ENCODE data around the gene IMPDH1. TPM values are rescaled to one million over a fixed set of nuclear protein-coding genes. Genes with fewer than 3 reads are reported as not detected.
"Not testable (repeated sequence)": the region's sequence is repeated elsewhere in the genome, so short reads cannot be mapped to it uniquely, and the experiment has no call there.

IMPDH1 gene
- 10 to 100 TPM; 64.7 to 67.4 TPM for total RNA-seq

DNA sequence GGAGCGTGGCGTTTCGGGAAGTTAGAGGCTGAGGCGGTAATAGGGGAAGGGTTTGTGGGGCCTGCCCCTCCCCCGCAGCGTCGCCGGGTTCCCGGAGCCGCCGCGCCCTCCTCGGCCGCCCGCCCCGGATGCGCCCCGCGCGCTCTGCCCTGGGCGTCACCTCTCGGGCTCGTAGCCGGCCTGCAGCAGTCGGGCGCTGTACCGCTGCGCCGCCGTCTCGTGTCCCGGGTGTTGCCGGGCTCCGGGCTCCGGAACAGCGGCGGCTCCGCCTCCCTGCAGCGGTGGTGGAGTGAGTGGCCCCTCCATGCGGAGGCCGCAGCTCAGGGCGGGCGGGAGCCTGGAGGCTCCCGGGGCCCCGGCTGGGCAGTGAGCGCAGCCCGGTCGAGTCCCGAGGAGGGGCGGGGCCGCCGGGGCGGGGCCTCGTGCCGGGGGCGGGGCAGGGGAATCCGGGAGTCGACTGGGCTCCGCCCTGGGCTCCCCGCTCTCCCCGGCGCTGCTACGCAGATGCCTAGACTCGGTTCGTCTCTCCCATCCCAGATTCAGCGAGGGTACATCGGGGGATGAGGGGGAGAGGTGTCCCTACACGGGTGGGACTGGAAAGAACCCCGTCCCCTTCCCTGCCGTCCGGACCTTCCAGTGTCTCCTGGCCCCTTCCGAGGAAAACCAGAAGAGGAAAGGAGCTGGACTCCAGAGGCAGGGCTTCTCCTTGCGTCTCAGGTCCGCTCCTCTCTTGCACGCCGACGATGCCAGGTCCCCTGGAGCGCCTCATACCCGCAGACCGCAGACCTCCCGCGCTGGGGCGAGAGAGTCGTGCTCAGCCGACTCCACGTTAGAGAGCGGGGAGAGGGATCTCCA is at the start of gene IMPDH1:
IMPDH1 (minus strand) TSS at position 387 of the 855 bp plus-strand sequence; CDS start at position 306, 81 bp downstream.
- Mint-ChIP-seq H3K36me3 (ENCODE audit: low read depth) (peaks cover 2% of the 10 kb centered on the region), H3K4me3 (peak within 1 kb of the TSS; percentile 87), H3K27ac (peak within 1 kb of the TSS; percentile 80), H3K4me1 (peaks cover 33% of the 10 kb centered on the region), H3K27me3 (peaks cover 20% of the 10 kb centered on the region), H3K9me3 (no peaks in the 10 kb centered on the region)
- CTCF ChIA-PET: interaction anchor here (1.1 to 13.0 kb wide), 8 partner anchors 12 to 51 kb away, joined by 3 to 167 read pairs (median 6); partner anchors contain the start of gene HILPDA
- peak; percentile 88 for DNase-seq
- POLR2A ChIA-PET: interaction anchor here (1.0 to 4.5 kb wide), 4 partner anchors 9 to 51 kb away, joined by 3 to 21 read pairs (median 10); no protein-coding TSS in a partner anchor

DNA sequence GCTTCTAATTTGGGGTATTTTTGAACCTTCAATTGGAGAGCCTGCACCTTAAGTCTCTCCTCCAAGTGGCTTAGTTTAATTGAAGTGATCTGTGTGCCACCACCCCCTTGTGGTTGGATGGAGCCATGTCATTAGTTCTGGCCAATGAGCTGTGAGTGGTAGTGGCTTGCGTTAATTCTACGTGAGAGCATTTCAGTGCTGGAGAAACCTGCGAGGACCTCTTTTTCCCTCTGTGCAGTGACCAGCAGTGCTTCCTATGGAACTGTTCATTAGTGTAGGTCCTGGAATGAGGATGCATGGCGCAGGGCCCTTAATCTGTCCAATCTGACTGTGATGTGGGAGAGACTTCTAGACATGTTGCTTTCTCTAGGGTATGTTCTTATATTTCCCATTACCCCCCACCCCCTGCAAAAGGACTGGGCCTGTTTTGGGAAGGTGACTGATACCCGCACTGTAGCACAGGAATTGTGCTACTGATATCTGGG is 49.7 kb upstream of the IMPDH1 start:
- Mint-ChIP-seq H3K4me1 (peaks cover 44% of the 10 kb centered on the region), H3K9me3 (no peaks in the 10 kb centered on the region), H3K27me3 (no peaks in the 10 kb centered on the region), H3K27ac (no peak overlapping the region), H3K36me3 (ENCODE audit: low read depth) (peaks cover 29% of the 10 kb centered on the region), H3K4me3 (peak overlapping the region; percentile 8)
- ChIA-PET CTCF (interaction anchor here (0.6 to 4.2 kb wide), 20 partner anchors 12 to 115 kb away, joined by 3 to 285 read pairs (median 5); partner anchors contain the start of genes METTL2B and RBM28), POLR2A (interaction anchor here (1.1 to 1.7 kb wide), 3 partner anchors 33 to 51 kb away, joined by 4 to 5 read pairs (median 5); no protein-coding TSS in a partner anchor)
- DNase-seq: peak; percentile 76

DNA sequence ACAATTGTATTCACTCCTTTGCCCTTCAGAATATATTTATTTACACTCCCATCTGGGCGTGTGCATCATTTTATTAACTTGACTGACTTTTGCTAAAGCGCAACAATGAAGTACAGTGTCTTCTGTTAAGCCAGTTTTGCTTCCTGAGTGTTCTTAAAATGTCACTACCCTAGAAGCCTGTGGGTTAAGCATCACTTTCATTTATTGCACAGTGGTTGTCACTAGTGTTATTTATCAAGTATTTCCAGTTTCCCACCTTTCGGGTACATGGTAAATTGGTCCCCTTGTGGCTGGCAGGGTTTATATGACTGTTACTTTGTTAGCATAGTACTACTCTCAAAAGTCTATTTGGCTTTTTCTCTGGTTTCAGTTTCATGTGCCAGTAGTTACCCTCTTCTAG is 49.2 kb upstream of the IMPDH1 start:
- H3K27ac Mint-ChIP-seq: peak overlapping the region; percentile 72
- H3K27me3 Mint-ChIP-seq: no peaks in the 10 kb centered on the region
- H3K36me3 Mint-ChIP-seq (ENCODE audit: low read depth): peaks cover 27% of the 10 kb centered on the region
- no peaks in the 10 kb centered on the region for H3K9me3 Mint-ChIP-seq
- POLR2A ChIA-PET: interaction anchor here (1.1 kb wide), 1 partner anchor 32 kb away, joined by 4 read pairs; no protein-coding TSS in a partner anchor
- DNase-seq: peak; percentile 25
- peak overlapping the region; percentile 94 for H3K4me3 Mint-ChIP-seq
- CTCF ChIA-PET: interaction anchor here (0.8 to 4.2 kb wide), 13 partner anchors 14 to 112 kb away, joined by 3 to 285 read pairs (median 7); no protein-coding TSS in a partner anchor
- H3K4me1 Mint-ChIP-seq: peaks cover 48% of the 10 kb centered on the region

DNA sequence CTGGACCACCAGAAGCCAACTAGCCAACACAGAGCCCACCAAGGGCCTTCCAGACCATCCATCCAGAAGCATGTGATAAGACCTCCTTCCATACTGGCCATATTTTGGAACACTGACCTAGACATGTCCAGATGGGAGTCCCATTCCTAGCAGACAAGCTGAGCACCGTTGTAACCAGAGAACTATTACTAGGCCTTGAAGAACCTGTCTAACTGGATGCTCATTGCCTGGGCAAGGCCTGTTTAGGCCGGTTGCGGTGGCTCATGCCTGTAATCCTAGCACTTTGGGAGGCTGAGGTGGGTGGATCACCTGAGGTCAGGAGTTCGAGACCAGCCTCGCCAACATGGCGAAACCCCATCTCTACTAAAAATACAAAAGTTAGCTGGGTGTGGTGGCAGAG is 47.6 kb upstream of the IMPDH1 start:
- H3K4me1 Mint-ChIP-seq: peaks cover 52% of the 10 kb centered on the region
- POLR2A ChIA-PET: interaction anchor here (1.1 kb wide), 1 partner anchor 51 kb away, joined by 3 read pairs; no protein-coding TSS in a partner anchor
- H3K4me3 Mint-ChIP-seq: peak overlapping the region; percentile 94
- DNase-seq, H3K9me3 Mint-ChIP-seq, H3K27me3 Mint-ChIP-seq: not testable (repeated sequence)
- H3K36me3 Mint-ChIP-seq (ENCODE audit: low read depth): peaks cover 19% of the 10 kb centered on the region
- peak overlapping the region; percentile 47 for H3K27ac Mint-ChIP-seq
- CTCF ChIA-PET: interaction anchor here (1.0 to 2.1 kb wide), 5 partner anchors 19 to 59 kb away, joined by 3 to 10 read pairs (median 4); no protein-coding TSS in a partner anchor

DNA sequence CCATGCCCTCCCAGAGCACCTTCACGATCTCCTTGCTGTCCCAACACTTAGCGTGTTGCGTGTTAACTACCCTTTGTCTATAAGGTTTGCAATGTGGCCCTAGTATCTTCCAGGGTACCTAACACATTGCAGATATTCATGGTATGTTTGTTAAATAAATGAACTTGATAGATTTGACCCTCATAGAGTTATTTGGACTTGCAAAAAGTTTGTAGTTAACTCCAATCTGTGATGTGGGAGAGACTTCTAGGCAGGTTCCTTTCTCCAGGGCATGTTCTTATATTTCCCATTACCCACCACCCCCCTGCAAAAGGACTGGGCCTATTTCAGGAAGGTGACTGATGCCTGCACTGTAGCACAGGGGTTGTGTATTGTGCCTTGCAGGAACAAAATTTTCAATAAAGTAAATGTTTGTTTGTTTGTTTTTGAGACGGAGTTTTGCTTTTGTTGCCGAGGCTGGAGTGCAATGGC is 46.5 kb upstream of the IMPDH1 start:
- POLR2A ChIA-PET: interaction anchor here (0.8 to 1.5 kb wide), 4 partner anchors 21 to 407 kb away, joined by 3 to 5 read pairs (median 3); partner anchors contain the start of genes ATP6V1F and CALU

DNA sequence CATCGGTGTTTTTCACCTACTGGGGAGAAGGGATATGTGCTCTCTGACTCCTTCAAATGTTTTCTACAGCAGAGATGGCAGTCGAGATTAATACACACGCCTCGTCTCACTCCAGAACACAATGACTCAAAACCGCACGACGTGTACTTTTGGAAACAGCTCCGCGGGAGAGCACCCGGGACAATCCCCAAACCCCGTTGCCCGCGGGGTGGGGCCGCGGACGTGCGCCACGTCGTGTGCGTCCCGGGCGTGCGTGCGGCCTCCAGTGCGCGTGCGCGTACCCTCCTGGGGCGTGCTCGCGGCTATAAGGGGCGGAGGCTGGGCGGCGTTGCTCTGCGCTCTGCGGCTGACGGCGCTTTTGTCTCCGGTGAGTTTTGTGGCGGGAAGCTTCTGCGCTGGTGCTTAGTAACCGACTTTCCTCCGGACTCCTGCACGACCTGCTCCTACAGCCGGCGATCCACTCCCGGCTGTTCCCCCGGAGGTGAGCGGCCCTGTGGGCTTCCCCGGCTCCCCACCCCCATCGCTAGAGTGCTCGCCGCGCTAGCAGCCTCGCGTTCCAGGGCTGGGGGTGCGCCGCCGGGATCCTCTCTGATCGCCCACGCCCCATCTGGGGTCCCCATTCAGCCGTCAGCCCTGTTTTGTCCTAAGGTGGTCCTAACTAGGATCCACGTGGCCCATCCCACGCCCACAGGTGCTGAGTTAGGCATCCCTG is 45.9 kb upstream of the IMPDH1 start, which contains the start of gene HILPDA:
HILPDA (plus strand) TSS at position 336 of the 712 bp plus-strand sequence. CDS start 1,391 bp downstream, outside the sequence.
- peak; percentile 95 for DNase-seq
- Mint-ChIP-seq H3K36me3 (ENCODE audit: low read depth) (peaks cover 19% of the 10 kb centered on the region), H3K27ac (peak within 1 kb of the TSS; percentile 90), H3K27me3 (peaks cover 20% of the 10 kb centered on the region), H3K4me1 (peaks cover 56% of the 10 kb centered on the region), H3K4me3 (peak within 1 kb of the TSS; percentile 94), H3K9me3 (no peaks in the 10 kb centered on the region)
- POLR2A ChIA-PET: interaction anchor here (0.8 to 1.5 kb wide), 11 partner anchors 11 to 407 kb away, joined by 3 to 6 read pairs (median 3); partner anchors contain the start of genes ATP6V1F and CALU
- CTCF ChIA-PET: interaction anchor here (0.7 to 4.8 kb wide), 12 partner anchors 9 to 284 kb away, joined by 3 to 85 read pairs (median 3); partner anchors contain the start of genes CALU, METTL2B and RBM28

More for the DNA sequence above, 46.5 kb upstream of the IMPDH1 start:
- Mint-ChIP-seq H3K27ac (peak overlapping the region; percentile 86), H3K4me1 (peaks cover 56% of the 10 kb centered on the region), H3K36me3 (ENCODE audit: low read depth) (peaks cover 19% of the 10 kb centered on the region), H3K27me3 (peaks cover 16% of the 10 kb centered on the region), H3K4me3 (peak overlapping the region; percentile 94), H3K9me3 (no peaks in the 10 kb centered on the region)
- CTCF ChIA-PET: interaction anchor here (0.7 to 4.8 kb wide), 5 partner anchors 10 to 113 kb away, joined by 3 to 85 read pairs (median 4); partner anchors contain the start of gene RBM28
- no peak for DNase-seq

DNA sequence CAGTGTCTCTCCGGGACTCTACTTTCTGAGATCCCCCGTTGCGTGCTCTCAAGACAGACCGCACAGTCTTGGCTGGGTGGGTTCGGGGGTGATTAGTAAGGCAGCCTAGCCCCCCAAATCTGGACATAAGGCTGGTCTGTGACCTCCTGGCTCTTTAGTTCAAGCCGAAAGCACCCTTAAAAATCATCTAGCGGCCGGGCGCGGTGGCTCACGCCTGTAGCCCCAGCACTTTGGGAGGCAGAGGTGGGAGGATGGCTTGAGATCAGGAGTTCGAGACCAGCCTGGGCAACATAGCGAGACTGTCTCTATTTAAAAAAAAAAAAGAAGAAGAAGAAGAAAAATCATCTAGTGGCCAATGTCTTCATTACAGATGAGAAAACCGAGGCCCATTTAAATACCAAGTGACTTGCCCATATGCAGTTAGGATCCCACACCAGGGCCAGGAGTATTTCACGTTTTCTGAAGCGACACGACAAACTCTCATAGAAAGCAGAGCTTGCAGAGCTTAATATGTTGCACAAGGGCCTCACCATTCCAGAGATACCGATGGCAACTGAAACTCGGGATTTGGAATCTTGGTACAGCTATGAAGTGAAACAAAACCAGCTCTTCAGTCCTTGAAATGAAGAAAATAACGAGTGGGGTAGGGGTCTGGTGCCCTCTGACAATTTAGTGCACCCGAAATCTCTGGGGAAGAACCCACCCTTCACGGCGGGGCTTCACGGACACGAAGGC is 45.2 kb upstream of the IMPDH1 start:
- Mint-ChIP-seq H3K4me3 (peak overlapping the region; percentile 94), H3K27ac (peak overlapping the region; percentile 90), H3K9me3 (no peaks in the 10 kb centered on the region), H3K27me3 (peaks cover 23% of the 10 kb centered on the region), H3K4me1 (peaks cover 58% of the 10 kb centered on the region), H3K36me3 (ENCODE audit: low read depth) (peaks cover 19% of the 10 kb centered on the region)
- POLR2A ChIA-PET: interaction anchor here (0.9 to 1.5 kb wide), 10 partner anchors 11 to 408 kb away, joined by 3 to 6 read pairs (median 3); partner anchors contain the start of genes ATP6V1F and CALU
- CTCF ChIA-PET: interaction anchor here (0.7 to 4.8 kb wide), 12 partner anchors 9 to 285 kb away, joined by 3 to 85 read pairs (median 3); partner anchors contain the start of genes CALU, METTL2B and RBM28
- DNase-seq: no peak

DNA sequence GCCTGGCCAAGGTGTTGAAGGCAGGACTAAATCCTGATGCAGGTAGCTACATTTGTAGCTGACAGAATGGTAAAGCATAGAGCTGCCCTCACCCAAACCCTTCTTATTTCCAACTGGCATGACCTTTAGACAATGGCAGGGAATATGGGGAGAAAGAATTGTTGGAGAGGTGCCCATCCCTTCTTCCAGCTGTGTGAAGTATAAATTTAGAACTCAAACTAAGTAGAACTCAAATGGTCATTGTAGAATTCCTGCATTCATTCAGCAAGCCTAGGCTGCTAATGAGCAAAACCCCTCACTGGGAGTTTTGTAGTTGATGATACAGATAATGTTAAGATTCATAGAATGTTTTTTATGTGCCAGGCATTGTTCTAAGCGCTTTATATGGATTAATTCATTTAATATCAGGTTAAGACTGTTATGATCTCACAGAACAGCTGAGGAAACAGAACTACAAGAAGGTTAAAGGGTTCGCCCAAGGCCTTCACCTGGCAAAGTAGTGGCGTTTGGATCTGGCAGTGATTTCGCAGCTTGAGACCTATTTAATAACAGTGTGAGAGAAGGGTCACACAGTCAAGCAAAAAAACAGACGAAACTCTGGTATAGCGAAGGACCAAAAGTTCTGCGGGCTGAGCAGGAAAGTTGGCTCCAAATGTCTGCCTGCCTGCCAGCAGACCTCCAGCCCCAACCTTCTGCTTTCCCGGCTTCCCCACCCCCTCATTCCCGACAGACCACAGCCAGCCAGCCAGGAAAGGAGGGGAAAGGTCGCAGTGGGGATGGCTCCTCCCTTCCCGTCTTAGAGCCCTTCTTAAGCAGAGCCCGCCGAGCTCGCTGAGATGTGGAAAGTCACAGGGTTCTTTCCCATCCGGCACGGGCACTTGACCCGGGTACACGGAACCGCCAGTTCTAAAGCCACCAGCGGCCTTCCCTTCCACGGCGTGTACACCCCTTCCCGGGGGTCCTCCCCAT is 44.3 kb upstream of the IMPDH1 start:
- H3K4me3 Mint-ChIP-seq: peak overlapping the region; percentile 25
- peaks cover 23% of the 10 kb centered on the region for H3K27me3 Mint-ChIP-seq
- H3K9me3 Mint-ChIP-seq: no peaks in the 10 kb centered on the region
- no peak overlapping the region for H3K27ac Mint-ChIP-seq
- H3K36me3 Mint-ChIP-seq (ENCODE audit: low read depth): peaks cover 19% of the 10 kb centered on the region
- CTCF ChIA-PET: interaction anchor here (0.6 to 4.8 kb wide), 10 partner anchors 7 to 285 kb away, joined by 3 to 85 read pairs (median 4); partner anchors contain the start of genes CALU and RBM28
- POLR2A ChIA-PET: interaction anchor here (1.2 to 1.6 kb wide), 2 partner anchors 23 to 26 kb away, joined by 3 to 5 read pairs; no protein-coding TSS in a partner anchor
- peaks cover 50% of the 10 kb centered on the region for H3K4me1 Mint-ChIP-seq
- DNase-seq: no peak

DNA sequence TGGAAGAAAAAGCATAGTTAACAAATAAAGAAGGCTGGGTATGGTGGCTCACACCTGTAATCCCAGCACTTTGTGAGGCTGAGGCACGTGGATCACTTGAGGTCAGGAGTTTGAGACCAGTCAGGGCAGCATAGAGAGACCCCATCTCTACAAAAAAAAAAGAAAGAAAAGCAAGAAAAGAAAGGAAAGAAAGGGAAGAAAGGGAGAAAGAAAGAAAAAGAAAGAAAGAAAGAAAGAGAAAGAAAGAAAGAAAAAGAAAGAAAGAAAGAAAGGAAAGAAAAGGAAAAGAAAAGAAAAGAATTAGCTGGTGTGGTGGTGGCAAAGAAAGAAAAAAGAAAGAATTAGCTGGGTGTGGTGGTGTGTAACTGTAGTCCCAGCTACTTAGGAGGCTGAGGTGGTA is 42.8 kb upstream of the IMPDH1 start:
- POLR2A ChIA-PET: interaction anchor here (1.6 kb wide), 1 partner anchor 21 kb away, joined by 5 read pairs; no protein-coding TSS in a partner anchor
- Mint-ChIP-seq H3K9me3 (no peaks in the 10 kb centered on the region), H3K36me3 (ENCODE audit: low read depth) (peaks cover 6% of the 10 kb centered on the region), H3K4me3 (no peak overlapping the region), H3K27me3 (peaks cover 23% of the 10 kb centered on the region), H3K4me1 (peaks cover 36% of the 10 kb centered on the region), H3K27ac (no peak overlapping the region)
- DNase-seq: no peak
- CTCF ChIA-PET: interaction anchor here (1.0 to 4.8 kb wide), 6 partner anchors 9 to 105 kb away, joined by 3 to 85 read pairs (median 4); no protein-coding TSS in a partner anchor

DNA sequence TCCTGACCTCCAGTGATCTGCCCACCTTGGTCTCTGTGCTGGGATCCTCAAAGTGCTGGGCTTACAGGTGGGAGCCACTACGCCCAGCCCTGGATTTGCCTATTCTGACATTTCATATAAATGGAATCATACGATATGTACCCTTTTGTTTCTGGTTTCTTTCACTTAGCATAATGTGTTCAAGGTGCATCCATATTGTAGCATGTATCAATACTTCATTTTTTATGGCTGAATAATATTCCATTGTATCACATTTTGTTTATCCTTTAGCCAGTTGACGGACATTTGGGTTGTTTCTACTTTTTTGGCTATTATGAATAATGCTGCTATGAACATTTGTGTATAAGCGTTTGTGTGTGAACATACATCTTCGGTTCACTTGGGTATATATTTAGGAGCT is 41.1 kb upstream of the IMPDH1 start:
- CTCF ChIA-PET: interaction anchor here (1.1 kb wide), 1 partner anchor 11 kb away, joined by 3 read pairs; no protein-coding TSS in a partner anchor
- no peak for DNase-seq
- Mint-ChIP-seq H3K4me3 (no peak overlapping the region), H3K9me3 (no peaks in the 10 kb centered on the region), H3K4me1 (peaks cover 23% of the 10 kb centered on the region), H3K27me3 (peaks cover 23% of the 10 kb centered on the region), H3K27ac (no peak overlapping the region), H3K36me3 (ENCODE audit: low read depth) (no peaks in the 10 kb centered on the region)
- POLR2A ChIA-PET: no interaction called here
